ENCODE measurements around the gene NHS. TPM values are rescaled to one million over a fixed set of nuclear protein-coding genes. Genes with fewer than 3 reads are reported as not detected.
A peak's percentile ranks its signal among the peaks of the same experiment; 100 is the strongest.

Gene NHS
- polyA plus RNA-seq, 2 of the 4 experiments (the other 2 are of a cell fraction), result 3.6 to 5.0 TPM

DNA sequence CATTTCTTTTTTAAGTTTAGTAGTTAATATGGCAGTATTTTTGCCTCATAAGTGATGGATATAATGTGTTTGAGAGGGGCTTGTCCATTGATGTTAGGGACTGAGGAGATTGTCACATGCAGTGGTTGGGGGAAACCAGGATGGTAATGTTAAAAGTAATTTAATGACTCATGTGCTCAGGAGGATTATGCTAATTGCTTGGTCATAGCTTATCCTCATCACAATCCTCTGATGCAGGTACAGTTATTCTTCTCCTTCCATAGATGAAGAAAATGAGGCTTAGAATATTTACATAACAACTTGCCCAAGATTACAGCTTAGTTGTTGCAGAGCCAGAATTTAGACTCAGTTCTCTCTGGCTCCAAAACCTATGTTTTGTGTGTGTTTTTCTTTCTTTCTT is 267.9 kb downstream of the NHS start:
- CTCF ChIA-PET, result no interaction called here
- Histone ChIP-seq H3K4me2 (no peak overlapping the region), H3K4me1 (no peaks in the 10 kb centered on the region), H3K4me3 (no peak overlapping the region), H3K9me3 (no peaks in the 10 kb centered on the region), H3K27ac (no peak overlapping the region)
- POLR2A ChIA-PET, result no interaction called here
- FAIRE-seq (peak; percentile 72), DNase-seq (ENCODE audit: low read depth in 1 of 2, low spot score in 1 of 2) (no peak), ATAC-seq (no peak)
- no peak for TF ChIP-seq ZNF302 (CRISPR knock-in tag; IDR thresholded peaks at IDR 0.05)
- no peak for TF ChIP-seq CHD4 (IDR thresholded peaks at IDR 0.05; ENCODE audit: borderline replicate concordance)
- TF ChIP-seq, protein P1, sequence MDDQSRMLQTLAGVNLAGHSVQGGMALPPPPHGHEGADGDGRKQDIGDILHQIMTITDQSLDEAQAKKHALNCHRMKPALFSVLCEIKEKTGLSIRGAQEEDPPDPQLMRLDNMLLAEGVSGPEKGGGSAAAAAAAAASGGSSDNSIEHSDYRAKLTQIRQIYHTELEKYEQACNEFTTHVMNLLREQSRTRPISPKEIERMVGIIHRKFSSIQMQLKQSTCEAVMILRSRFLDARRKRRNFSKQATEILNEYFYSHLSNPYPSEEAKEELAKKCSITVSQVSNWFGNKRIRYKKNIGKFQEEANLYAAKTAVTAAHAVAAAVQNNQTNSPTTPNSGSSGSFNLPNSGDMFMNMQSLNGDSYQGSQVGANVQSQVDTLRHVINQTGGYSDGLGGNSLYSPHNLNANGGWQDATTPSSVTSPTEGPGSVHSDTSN (IDR thresholded peaks at IDR 0.05), result no peak
- no peak for TF ChIP-seq MYC (IDR thresholded peaks at IDR 0.05; ENCODE audit: borderline replicate concordance, low read length)
- TF ChIP-seq ZFP36 (IDR thresholded peaks at IDR 0.05; ENCODE audit: borderline replicate concordance, partially characterized antibody), result no peak
- no peak for TF ChIP-seq ZSCAN20 (CRISPR knock-in tag; IDR thresholded peaks at IDR 0.05)
- no peak for TF ChIP-seq CEBPB (IDR thresholded peaks at IDR 0.05)
- no peak for TF ChIP-seq SMC3 (IDR thresholded peaks at IDR 0.05)

DNA sequence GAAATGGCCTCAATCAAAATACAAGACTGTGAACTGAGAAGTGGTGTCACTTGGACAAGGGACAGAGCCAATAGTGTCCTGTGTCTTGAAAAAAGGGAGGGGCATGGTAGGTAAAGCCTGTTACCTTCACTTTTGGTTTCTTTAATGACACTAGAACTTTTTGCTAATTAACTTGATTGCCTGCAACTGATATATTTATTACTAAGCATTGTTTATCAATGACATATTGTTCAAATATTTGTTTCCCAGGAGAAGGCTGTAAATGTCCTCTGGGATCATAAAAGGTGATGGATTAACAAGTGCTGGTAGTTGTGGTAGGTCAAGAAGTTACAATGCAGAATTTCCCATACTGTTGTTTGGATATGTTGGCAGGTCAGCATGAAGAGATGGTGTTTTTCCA is 268.5 kb downstream of the NHS start:
- FAIRE-seq (peak; percentile 93), DNase-seq (ENCODE audit: low read depth in 1 of 2, low spot score in 1 of 2) (no peak)
- CTCF ChIA-PET, result interaction anchor here (1.6 kb wide), 1 partner anchor 17 kb away, joined by 3 read pairs; no protein-coding TSS in a partner anchor

DNA sequence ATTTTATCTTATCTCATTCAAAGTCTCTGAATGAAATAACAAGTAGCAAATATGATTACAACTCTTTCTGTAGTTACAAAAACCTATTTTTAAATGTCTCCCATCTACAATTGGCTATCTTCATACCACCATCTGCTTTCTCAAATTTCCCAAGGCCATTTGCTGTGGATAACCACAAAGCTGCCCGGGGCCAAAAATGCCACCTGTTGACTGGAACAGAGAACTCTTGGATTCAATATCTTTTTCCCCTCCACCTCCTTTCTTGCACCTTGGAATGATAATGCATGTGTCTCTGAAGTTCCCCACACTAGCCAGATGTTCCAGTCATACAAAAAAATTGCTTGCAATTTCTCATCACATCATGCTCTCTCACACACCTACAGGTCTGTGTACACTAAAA is 269.0 kb downstream of the NHS start:
- ChIA-PET CTCF (interaction anchor here (1.6 kb wide), 1 partner anchor 18 kb away, joined by 3 read pairs; no protein-coding TSS in a partner anchor), POLR2A (no interaction called here)
- no peak for ATAC-seq

More for the DNA sequence above, 268.5 kb downstream of the NHS start:
- no peaks in the 10 kb centered on the region for H3K4me1 ChIP-seq
- H3K9me3 ChIP-seq, result no peaks in the 10 kb centered on the region
- TF ChIP-seq EP300 (IDR thresholded peaks at IDR 0.05), result no peak
- TF ChIP-seq BHLHE40 (IDR thresholded peaks at IDR 0.05; ENCODE audit: low read depth, low read length), result no peak
- TF ChIP-seq MAFK (IDR thresholded peaks at IDR 0.05; ENCODE audit: partially characterized antibody), result no peak
- no peak for TF ChIP-seq HOXB5 (CRISPR knock-in tag; IDR thresholded peaks at IDR 0.05)
- no peak for TF ChIP-seq KDM5A (IDR thresholded peaks at IDR 0.05)
- TF ChIP-seq ZC3H11A (IDR thresholded peaks at IDR 0.05), result no peak
- TF ChIP-seq HDAC2 (IDR thresholded peaks at IDR 0.05), result no peak
- TF ChIP-seq, protein P2, sequence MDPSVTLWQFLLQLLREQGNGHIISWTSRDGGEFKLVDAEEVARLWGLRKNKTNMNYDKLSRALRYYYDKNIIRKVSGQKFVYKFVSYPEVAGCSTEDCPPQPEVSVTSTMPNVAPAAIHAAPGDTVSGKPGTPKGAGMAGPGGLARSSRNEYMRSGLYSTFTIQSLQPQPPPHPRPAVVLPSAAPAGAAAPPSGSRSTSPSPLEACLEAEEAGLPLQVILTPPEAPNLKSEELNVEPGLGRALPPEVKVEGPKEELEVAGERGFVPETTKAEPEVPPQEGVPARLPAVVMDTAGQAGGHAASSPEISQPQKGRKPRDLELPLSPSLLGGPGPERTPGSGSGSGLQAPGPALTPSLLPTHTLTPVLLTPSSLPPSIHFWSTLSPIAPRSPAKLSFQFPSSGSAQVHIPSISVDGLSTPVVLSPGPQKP (IDR thresholded peaks at IDR 0.05; ENCODE audit: low read depth, low read length), result no peak
- no peak for TF ChIP-seq TP53 (CRISPR knock-in tag; IDR thresholded peaks at IDR 0.05)
- no peak for TF ChIP-seq FOSL2 (IDR thresholded peaks at IDR 0.05)
- TF ChIP-seq FOSL2 (CRISPR knock-in tag; IDR thresholded peaks at IDR 0.05), result no peak
- no peak for TF ChIP-seq NPAS2 (CRISPR knock-in tag; IDR thresholded peaks at IDR 0.05; ENCODE audit: borderline replicate concordance)
- no peak overlapping the region for H3K4me2 ChIP-seq
- POLR2A ChIA-PET, result no interaction called here
- H3K4me3 ChIP-seq, result no peak overlapping the region
- ATAC-seq, result no peak
- H3K27ac ChIP-seq, result no peak overlapping the region

More for the DNA sequence above, 269.0 kb downstream of the NHS start:
- DNase-seq (ENCODE audit: low read depth in 1 of 2, low spot score in 1 of 2) (no peak), FAIRE-seq (no peak)
- Histone ChIP-seq H3K4me1 (no peaks in the 10 kb centered on the region), H3K4me3 (no peak overlapping the region), H3K27ac (no peak overlapping the region), H3K4me2 (no peak overlapping the region), H3K9me3 (no peaks in the 10 kb centered on the region)
- WGBS (ENCODE audit: missing lambda C conversion rate), result 90% methylated on average over 1 of the region's 1 CpG
- TF ChIP-seq HOXA7 (CRISPR knock-in tag; IDR thresholded peaks at IDR 0.05), result no peak
- no peak for TF ChIP-seq KDM5A (IDR thresholded peaks at IDR 0.05)
- no peak for TF ChIP-seq EHMT2 (IDR thresholded peaks at IDR 0.05; ENCODE audit: low read depth)
- TF ChIP-seq, protein P3, sequence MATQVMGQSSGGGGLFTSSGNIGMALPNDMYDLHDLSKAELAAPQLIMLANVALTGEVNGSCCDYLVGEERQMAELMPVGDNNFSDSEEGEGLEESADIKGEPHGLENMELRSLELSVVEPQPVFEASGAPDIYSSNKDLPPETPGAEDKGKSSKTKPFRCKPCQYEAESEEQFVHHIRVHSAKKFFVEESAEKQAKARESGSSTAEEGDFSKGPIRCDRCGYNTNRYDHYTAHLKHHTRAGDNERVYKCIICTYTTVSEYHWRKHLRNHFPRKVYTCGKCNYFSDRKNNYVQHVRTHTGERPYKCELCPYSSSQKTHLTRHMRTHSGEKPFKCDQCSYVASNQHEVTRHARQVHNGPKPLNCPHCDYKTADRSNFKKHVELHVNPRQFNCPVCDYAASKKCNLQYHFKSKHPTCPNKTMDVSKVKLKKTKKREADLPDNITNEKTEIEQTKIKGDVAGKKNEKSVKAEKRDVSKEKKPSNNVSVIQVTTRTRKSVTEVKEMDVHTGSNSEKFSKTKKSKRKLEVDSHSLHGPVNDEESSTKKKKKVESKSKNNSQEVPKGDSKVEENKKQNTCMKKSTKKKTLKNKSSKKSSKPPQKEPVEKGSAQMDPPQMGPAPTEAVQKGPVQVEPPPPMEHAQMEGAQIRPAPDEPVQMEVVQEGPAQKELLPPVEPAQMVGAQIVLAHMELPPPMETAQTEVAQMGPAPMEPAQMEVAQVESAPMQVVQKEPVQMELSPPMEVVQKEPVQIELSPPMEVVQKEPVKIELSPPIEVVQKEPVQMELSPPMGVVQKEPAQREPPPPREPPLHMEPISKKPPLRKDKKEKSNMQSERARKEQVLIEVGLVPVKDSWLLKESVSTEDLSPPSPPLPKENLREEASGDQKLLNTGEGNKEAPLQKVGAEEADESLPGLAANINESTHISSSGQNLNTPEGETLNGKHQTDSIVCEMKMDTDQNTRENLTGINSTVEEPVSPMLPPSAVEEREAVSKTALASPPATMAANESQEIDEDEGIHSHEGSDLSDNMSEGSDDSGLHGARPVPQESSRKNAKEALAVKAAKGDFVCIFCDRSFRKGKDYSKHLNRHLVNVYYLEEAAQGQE (IDR thresholded peaks at IDR 0.05), result no peak
- TF ChIP-seq KDM1A (IDR thresholded peaks at IDR 0.05; ENCODE audit: low read depth), result no peak
- TF ChIP-seq CEBPB (IDR thresholded peaks at IDR 0.05), result no peak
- no peak for TF ChIP-seq CBX2 (IDR thresholded peaks at IDR 0.05; ENCODE audit: borderline replicate concordance, low read depth)
- TF ChIP-seq RCOR1 (IDR thresholded peaks at IDR 0.05; ENCODE audit: low read depth, low read length), result no peak
- no peak for TF ChIP-seq HDAC2 (IDR thresholded peaks at IDR 0.05)
- no peak for TF ChIP-seq GATA3 (IDR thresholded peaks at IDR 0.05; ENCODE audit: borderline replicate concordance)
- TF ChIP-seq TFCP2L1 (CRISPR knock-in tag; IDR thresholded peaks at IDR 0.05), result no peak
- no peak for TF ChIP-seq RARB (CRISPR knock-in tag; IDR thresholded peaks at IDR 0.05)
- TF ChIP-seq CHD2 (IDR thresholded peaks at IDR 0.05; ENCODE audit: low read length, partially characterized antibody), result no peak
- TF ChIP-seq MAZ (IDR thresholded peaks at IDR 0.05; ENCODE audit: borderline replicate concordance, low read depth, low read length), result no peak
- TF ChIP-seq CHD4 (IDR thresholded peaks at IDR 0.05; ENCODE audit: borderline replicate concordance), result no peak

All from A549 (cell line).